NCI-H187 (cell line): ENCODE data around the gene GFOD1.
"Not testable (repeated sequence)": the region's sequence is repeated elsewhere in the genome, so short reads cannot be mapped to it uniquely, and the experiment has no call there.

Experiments used
- DNase-seq, 2 experiments: peaks; one replicate each; lab custom pipeline; 2025; lab: John Stamatoyannopoulos, UW

The GFOD1 gene

DNA sequence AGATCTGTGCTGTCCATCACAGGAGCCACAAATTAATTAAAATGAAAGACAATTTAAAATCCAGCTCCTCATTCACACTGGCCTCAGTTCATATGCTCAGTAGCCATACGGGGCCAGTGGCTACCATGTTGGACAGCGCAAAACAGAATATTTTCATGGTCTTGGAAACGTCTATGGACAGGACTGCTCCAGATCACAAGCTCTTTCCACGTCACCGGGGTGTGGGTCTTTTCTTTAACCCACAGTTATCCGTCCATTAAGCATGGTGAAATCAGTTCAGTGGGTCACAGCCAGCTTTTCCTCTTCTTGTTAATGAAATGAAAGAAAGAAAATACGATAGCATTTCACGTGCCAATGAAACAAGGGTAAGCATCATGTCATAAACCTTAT lies 24.1 kb downstream of the GFOD1 start:
- DNase-seq, result no peak

DNA sequence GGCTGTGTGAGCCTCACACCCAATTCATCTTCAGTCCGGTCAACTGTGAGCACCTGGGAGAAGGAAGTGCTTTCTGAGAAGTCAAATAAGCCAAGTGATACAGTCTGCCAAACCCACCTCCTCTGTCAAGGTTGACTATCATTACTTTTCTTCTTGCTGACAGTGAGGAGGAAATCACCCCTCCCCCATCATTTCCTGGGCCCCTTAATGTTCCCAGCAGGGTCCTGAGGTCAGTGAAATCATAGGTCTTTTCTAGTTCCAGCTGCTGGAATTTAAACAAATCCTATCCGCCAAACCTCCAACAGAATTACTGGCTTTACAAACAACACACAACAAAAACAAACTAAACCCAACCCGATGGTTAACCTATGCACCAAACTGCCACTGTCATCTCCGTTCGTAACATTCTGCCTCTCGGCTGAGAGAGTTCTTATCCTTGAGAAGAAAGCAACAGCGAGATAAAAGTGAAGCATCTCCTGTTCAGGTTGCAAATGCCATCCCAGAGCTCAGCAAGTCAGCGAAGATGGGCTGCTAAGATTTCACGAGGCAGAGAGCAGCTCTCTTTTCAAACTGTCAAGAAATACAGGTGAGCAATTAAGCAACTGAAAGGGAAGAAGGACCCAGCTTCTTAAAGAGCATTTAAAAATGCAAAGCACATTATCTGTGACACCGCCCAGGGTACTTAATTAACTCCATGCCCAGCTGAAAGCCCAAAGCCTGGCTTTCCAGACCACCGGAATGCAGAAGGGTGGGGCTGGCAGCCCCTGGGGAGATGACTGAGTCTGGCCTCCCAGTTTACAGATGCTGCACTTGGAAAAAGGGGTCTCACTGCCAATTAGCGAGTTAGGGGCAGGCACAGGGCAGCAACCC lies 24.7 kb downstream of the GFOD1 start:
- DNase-seq, result no peak

DNA sequence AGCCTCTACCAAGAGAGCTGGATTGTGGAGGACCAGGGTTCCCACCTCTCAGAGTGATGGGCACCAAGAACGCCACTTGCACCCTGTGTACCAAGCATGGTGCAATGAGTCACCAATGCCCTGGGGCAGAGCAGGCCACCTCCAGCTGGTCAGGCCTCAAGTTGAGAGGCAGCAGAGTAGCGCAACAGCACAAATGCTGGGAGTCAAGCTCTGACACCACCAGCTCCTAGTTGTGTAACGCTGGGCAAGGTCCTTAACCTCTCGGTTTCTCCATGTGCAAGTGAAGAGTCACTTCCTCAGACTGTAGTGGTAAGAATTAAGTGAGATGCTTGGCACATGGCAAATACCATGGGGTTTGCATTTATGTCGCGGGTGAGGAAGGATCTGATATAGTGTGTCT lies 25.6 kb downstream of the GFOD1 start:
- no peak for DNase-seq

DNA sequence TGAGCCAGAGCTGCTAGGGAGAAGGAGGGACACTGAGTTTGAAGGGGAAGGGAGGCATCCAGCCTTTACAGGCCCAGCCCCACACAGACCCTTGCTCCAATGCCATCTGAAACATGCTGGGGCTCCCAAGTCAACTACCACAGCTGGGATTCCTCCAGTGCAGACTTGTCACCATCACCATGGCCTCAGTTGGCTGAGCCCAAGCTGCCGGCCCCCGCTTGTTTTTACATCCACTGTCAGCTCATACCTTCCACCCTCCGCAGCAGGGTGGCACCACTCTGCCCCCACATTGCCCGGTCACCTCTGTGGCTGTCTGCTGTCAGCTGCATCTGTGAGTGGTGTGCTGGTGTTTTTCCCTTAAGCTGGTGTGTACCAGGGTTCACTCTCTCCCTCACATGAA lies 26.1 kb downstream of the GFOD1 start:
- no peak for DNase-seq

DNA sequence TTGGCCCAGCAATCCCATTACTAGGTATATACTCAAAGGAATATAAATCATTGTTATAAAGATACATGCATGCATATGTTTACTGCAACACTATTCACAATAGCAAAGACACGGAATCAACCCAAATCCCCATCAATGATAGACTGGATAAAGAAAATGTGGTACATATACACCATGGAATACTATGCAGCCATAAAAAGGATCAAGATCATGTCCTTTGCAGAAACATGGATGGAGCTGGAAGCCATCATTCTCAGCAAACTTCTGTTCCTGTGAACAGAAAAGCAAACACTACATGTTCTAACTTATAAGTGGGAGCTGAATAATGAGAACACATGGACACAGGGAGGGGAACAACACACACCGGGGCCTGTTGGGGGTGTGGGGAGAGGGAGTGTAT lies 27.1 kb downstream of the GFOD1 start:
- not testable (repeated sequence) for DNase-seq

DNA sequence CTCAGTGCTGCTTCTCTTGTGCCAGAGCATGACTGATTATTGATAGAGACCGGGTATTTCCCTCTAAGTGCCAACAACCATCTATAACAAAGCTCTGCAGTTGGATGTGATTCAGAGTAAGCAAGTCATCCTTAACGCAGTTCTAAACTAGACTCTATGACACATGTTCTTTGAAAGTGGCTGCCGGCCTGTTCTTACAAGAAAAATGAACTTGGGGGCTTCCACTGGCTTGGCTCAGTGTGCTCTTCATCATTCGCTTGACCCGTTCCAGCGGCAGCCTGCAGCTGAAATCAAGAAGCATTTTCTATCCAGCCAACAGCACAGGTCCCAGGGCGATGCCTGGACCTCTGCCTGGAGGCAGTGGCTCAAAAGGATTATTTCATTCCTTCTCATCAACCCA lies 29.8 kb downstream of the GFOD1 start:
- DNase-seq, result no peak

DNA sequence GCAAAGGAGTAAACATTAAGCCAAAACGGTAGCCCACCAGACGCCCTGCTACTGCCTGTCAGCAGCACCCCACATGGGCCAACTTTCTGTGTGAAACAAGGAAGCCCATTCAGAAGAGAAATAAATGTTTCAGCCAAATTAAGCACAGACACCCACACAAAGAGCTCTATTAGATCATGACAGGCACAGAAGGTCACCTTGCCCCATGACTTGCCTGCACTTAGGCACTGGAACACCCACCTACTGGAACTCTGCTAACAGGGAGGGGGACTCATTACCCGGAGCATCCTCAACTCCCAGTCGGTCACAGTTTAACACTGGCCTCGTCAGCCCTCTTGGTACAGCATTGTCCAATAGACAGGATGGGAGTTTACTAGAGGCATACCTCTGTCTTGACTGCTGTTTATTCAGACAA lies 31.8 kb downstream of the GFOD1 start:
- no peak for DNase-seq

DNA sequence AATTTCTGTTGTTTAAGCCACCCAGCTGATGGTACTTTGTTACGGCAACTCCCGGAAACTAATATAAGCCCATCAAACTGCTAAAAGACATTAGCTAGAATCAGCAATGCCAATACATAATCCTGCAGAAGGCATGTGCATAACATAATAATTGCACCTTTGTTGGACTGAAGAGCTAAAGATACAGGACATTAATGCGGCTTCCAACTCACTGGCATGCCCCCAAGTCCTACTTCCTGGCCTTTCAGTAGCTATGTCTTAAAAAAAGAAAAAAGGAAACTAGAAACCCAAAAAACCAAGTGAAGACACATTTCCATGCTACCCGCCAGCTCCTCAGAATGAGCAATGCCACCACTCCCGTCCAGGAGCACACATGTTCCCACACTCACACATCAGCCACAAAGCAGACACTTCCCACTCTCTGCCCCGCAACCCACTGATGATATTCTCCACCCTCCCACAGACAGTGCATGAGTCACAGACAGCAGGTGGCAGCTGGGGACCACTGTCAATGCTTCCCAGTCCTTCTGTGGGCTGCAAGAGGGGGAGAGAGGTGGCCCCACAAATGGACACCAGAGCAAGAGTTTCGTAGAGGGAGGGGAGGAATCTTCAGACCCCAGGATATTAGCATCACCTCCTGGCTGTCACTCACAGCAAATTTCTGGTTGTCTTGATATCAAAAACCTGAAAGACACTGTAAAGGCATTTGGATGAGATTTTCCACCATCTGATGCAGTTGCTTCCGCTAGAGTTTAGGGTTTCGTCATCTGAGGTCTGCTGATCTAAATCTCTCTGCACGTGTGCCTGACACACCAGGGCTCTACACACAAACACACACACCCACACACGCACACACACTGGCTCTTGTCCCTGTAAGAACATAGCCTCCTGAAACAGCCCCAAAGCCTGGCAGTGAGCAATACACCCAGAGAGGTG lies 32.8 kb downstream of the GFOD1 start:
- DNase-seq, result no peak

DNA sequence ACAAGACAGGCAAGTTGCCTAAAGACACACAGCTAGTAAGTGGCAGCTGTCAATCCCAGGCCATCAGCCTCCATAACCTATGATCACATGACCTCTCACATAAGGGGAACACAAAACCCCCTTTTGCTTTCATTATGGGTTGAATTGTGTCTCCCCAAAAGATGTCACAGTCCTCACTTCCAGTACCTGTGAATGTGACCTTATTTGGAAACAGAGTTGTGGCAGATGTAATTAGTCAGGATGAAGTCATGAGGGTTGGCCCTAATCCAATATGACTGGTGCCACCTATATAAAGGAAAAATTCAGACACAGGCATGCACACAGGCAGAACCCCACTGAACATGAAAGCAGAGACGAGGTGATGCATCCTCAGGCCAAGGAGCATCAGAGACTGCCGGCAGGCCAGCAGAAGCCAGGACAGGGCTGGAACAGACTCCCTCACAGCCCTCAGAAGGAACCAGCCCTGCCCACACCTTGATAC lies 33.6 kb downstream of the GFOD1 start:
- no peak for DNase-seq

DNA sequence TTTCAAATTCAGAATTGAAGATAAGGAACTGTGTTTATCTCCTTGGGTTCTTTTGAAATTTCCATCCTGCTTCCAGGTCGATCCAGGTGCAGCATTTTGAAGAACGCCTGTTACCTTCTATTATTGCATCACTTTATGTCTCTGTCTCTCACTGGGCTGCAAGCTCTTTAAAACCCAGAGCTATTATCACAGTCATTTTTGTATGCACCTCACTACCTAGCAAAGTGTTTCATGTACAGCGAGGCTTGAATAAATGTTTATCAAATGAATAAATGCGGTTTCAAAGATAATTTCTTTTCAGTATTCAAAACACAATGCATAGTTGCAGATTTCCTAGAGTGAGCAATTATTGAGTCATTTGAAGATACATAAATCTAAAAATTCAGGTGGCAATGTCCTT lies 34.2 kb downstream of the GFOD1 start:
- no peak for DNase-seq

DNA sequence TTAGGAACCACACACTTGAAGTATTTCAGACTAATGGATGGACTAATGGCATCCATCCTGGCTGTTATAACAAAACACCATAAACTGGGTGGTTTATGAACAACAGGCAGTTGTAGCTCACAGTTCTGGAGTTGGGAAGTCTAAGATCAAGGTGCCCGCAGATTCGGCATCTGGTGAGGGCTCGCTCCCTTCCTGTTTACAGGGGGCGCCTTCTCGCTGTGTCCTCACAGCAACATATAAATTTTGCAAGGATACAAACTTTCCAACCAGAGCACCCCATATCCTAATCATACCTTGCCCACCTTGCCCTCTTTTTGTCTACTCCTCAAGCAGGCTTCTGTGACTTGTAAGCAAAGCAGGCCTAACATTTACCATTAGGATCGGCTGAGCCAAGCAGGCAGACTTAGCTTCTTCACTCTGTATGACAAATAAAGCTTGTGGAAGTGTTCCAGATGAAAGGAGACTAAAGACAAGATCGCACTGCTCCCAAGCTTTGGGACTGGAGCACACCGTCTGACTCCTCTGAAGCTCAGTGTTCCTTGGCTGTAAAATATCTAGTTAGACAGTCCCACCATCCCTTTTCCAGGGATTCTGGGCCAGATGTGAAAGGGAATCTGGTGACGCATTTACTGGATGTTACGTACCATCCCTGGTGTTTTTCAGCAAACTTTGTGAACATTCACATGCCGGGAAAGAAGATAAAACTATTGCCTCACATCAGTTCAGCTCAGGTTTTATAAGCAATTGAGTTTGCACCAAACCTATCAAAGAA lies 34.9 kb downstream of the GFOD1 start:
- DNase-seq, result no peak

DNA sequence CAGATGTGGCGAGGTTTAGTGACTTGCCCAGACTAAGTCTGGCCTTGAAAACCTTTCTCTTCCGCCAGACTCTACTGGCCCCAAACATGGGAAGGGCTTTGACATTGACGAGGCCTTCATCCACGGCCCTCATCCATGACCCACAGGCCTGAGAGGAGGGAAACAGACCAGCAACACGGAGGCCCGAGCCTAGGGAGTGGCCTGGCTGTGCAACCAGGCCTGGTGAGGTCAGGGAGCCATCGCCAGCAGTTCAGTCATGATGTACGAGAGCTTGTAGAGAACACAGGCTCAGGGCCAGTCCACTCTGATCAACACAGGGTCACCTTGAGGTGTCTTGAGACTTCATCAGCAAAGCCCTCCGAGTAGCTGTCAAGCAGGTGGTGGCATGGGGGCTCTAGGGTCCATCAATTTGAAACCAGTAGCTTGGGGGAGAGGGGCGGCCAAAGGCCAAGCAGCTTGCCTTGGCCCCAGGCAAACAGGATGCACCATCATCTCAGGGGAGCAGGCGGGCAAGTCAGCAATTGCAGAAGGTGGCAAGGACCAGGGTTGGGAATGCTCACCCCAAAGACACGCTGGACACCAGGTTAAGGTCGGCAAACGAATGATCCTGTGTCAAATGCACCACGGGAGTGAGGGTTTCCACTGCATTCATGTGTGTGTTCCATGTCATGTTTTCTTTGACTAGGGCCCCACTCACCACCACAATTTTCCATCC lies 36.1 kb downstream of the GFOD1 start:
- DNase-seq, result no peak

DNA sequence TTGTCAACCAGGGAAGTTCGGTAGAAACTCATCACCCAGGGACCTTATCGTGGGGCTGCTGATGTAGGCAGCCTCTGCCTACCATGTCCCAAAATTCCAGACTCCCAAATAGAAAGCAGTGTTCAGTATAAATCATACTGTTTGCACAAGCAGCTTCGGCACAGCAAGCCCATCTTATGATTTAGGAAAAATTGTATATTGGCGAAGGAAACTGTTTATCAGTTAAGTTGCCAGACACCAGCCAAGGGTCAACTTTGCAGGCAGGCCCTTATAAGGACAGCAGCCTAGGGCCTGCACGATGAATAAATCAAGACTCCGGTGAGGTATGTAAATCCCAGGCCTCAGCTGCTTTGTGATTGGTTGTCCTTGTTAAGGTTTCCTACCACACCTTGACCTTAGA lies 36.8 kb downstream of the GFOD1 start:
- no peak for DNase-seq

DNA sequence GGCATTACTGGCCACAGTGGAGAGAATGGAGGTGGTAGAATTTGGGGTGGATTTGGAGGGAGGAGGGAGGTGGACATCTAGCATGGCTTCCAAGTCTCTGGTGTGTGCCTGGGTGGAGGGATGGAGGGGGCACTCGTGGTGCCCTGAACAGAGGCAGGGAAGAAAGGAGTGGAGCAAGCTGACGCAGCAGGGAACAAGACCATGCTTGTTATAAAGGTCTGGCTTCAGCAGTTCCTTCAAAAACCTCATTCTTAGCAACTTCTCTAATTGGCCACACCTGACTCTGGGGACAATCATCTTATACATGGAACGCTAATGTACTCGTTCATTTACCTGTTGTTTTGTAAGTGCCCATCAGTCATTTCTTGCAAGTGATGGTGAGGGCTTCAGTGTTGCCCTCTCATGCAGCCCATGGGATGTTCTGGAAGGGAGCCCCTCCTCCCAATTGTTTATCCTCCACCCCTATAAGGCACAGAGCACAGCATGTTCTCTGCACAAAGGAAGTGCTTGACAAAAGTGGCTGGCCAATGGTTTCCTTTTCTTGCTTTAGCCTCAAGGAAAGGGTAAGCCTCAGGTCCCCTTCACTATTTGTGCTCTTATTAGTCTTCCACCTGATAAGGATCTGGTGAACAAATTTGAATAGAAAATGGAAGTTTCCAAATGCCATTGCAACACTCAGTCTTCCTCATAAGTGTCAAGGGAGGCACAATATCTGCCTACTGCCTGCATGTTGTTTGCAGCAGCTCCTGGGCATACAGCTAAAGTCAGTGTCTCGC lies 39.3 kb downstream of the GFOD1 start:
- no peak for DNase-seq

DNA sequence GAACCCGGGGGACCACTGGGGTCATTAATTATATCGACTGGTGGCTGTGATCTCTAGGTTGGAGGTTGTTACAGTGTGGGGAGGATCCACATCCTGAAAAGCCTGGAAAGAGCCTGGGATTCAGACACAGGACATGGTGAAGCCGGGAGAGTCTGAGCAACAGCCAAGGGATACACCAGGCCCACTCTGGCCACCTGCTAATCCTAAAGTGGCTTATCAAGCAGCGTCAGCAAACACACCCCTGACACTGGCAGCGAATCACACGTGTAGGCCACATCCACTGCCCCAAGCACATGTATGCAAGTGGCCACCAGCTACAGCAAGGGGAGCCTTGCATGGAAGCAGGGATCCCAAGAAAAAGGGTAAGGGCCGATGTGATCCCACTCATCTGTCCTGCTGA lies 41.0 kb downstream of the GFOD1 start:
- no peak for DNase-seq

DNA sequence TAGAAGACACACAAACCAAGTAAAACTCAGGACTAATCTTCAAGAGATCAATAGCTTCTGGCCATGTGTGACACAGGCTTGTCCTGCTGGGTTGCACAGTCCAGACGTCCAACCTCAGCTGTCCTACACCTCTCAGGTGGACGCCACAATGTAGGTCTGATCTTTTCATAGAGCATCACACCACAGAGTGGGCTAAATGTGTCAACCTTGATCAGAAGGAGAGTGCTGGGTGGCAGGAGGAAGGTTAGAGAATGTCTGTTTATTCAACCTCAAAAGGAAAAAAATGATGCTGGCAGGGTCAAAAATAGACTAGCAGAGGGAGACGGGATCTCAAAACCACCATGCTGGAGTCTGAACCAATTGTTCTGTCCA lies 41.7 kb downstream of the GFOD1 start:
- DNase-seq, result no peak

DNA sequence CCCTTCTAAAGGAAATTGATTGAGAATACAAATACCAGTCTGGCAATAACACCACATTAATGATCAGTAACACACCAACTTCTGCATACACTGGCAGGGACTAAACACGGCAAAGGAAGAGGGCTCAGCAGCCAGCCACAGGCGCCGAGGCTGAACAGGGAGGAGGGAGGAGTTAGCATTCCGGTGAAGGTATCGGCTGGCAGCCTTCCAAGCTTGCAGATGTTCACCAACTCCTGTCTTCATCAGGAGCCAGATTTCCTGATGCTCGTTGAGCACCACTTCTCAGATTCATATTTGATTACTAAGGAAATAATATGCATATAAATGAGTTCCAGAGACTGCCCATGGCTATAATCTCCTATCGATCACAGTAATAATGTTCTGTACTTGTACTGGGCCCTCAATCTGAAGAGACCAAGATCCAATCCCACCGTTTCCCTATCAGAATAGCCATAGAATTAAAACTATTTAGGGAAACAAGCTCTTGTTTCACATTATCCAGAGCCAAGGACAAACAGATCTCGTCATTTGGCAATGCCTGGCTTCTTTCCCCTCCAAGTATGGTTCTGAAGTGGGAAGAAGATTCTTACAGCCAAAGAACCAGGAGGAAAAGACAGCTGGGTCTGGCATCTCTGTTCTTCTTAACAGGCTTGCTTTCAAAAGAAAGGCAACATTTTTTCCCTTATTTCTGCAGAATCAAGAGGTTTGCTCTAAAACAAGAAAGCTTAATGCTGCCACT lies 42.2 kb downstream of the GFOD1 start:
- peak; percentile 52 to 77 for DNase-seq

DNA sequence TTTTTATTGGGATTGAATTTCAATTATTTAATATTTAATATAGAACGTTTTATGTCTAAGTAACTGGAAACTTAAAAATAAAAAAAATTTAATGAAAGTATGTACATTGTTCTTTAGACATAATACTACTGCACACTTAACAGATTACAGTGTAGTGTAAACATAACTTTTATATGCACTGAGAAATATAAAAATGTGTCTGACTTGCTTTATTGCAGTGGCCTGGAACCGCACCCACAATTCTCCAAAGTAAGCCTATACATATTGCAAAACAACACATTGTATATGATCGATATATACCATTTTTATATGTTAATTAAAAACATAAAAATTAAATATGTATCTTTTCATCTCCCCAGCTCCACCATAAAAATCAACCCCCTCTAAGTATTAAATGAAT lies 42.8 kb downstream of the GFOD1 start:
- no peak for DNase-seq

DNA sequence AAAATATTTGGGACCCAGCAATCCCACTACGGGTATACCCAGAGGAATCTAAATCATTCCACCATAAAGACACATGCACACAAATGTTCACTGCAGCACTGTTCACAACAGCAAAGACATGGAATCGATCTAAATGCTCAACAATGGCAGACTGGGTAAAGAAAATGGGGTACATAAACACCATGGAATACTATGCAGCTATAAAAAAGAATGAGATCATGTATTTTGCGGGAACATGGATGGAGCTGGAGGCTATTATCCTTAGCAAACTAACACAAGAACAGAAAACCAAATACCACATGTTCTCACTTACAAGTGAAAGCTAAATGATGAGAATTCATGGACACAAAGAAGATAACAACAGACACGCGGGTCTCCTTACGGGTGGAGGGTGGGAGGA lies 43.4 kb downstream of the GFOD1 start:
- not testable (repeated sequence) for DNase-seq

DNA sequence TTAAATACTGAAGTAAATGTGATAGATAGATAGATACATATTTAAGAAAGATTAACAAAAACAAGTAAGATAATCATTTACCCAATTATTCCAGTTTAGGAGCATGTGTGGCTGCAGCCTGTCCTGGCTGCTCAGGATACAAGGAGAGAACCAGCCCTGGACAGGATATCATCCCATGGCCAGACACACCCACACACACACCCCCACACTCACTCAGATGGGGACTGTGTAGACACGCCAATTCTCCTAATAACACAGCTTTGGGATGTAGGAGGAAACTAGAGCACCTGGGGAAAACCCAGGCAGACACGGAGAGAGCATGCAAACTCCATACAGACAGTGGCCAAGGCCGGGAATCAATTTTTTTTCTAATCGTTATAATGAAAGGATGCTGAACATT lies 45.6 kb downstream of the GFOD1 start:
- DNase-seq, result no peak
